GM21576 (cell line): ENCODE results near the gene P2RY11.

Source experiments
- ATAC-seq: cut with Tn5 transposase; IDR thresholded peaks from one replicate; pipeline ENCODE4 v1.9.1; 2021; ENCODE audit warnings: mild to moderate bottlenecking, moderate library complexity; ENCODE audit not compliant: unreplicated experiment

P2RY11 gene

GRCh38 chr19:10138879-10139795, 27.6 kb downstream of the P2RY11 start:
- ATAC-seq, result no peak

DNA sequence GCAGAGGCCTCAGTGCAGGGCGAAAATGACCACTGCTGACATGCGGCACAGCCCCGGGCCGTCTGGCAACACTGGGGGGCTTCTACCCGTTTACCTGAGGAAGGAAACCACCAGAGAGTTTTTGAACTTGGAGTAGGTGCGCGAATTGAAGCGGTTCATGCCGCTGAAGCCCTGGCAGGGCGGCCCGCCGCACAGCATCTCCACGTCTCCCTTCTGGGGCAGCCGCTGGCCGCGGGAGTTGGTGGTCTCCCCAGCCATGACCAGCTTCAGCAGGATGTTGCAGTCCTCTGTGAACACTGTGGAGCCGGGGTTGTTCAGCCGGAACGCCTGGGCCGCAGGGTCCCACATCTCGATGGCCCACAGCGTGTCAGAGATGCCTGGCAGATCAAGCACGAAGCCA, 28.5 kb downstream of the P2RY11 start:
- no peak for ATAC-seq

- no peak for ATAC-seq
Measured at GRCh38 chr19:10141479-10141878, 30.0 kb downstream of the P2RY11 start.

DNA sequence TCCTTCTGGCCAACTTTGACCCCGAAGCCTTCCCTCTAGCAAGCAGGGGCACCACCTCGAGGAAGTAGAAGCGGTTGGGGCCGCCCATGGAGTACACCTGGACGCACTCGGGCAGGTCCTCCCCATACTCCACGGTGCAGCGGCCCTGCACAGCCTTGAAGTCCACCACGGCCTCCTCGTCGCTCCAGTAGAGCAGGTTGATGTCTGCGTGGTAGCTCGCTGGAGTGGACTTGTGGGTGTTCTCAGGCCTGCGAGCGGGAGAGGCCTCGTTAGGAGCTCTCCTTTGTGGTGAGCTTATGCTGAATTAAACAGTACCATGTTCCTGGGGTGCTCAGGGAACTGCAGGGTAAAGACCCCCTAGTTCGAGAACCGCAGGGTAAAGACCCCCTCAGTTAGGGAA, 30.5 kb downstream of the P2RY11 start:
- no peak for ATAC-seq

DNA sequence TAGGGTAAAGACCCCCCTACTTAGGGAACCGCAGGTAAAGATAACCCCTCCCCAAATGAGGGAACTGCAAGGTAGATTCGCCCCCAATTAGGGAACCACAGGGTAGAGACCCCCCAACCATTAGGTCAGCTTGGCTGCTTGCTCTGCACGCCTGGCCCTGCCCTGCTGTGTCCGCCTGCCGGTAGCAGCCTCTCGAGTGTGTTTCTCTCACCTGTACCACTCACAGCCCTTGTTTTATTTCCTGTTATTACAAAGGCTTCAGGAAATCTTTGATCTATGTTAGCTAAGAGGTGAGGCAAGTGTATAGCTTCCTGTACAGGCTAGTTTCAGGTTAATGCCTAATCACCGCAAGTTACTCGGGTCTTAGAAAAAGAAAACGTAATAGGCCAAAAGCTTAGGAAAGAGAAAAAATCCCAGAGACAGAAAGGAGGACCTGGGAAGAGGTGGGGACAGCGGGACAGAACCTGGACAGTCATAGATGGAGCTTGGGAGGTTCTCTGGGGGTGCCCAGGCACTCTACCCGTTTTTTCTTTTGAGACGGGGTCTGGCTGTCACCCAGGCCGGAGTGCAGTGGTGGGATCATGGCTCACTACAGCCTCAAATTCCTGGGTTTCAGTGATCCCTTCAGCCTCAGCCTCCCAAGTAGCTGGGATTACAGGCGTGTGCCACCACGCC, 31.3 kb downstream of the P2RY11 start:
- ATAC-seq, result no peak

GRCh38 chr19:10143681-10144080, 32.2 kb downstream of the P2RY11 start:
- ATAC-seq, result no peak

DNA sequence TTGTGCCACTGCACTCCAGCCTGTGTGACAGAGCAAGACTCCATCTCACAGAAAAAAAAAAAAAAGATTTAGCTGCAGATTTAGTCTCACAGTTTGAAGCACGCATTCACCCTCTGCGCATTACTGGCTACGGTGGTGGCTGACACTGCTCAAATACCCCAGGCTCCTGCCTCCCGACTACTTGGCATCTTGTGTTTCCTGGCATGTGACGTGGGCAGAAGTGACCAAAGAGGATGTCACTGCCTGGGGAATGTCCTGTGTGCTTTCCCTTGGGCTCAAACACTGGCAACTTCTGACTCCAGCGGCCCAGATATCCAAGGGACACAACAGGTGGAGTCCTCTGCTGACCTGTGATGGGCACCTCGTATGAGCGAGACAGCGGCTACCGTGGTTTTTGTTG, 32.9 kb downstream of the P2RY11 start:
- no peak for ATAC-seq

GRCh38 chr19:10145031-10145430, 33.5 kb downstream of the P2RY11 start:
- no peak for ATAC-seq

DNA sequence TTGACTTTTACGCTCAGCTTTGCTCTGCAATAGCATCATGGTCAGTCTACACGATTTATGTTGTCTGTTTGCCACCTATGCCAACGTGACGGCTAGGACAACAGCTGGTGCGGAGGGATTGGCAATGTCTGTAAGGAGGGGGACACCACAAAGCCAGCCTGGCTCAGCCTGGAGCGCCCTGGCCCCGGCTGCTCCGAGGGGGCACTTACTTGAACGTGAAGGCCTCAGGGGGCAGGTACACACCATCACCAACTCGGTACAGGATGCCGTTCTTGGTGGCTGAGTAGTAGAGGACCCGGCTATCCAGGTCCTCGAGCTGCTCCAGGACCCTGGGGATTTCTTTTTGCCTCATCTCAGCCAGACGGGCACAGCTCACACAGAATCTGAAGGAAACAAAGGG, 34.6 kb downstream of the P2RY11 start:
- no peak for ATAC-seq

DNA sequence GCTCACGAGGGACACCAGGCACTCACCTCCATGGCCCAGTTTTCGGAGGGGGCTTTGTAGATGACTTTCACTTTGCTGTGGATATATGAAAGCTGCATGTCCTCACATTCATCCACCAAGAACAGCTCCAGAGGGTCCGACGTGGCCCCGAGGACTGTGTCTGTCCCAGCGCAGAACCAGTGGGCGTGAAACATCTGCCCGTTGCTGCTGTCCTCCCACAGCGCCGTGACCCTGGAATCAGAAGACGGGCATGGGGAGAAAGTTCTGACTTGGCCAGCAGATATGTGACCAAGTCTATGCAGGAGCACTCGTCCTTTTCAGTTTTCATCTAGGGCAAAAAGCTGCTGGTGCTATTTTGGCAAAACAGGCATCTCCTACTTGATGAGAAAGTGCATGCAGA, 37.9 kb downstream of the P2RY11 start:
- no peak for ATAC-seq

- no peak for ATAC-seq
Measured at GRCh38 chr19:10151521-10151920, 40.0 kb downstream of the P2RY11 start.

- ATAC-seq, result no peak
Measured at GRCh38 chr19:10152100-10152499, 40.6 kb downstream of the P2RY11 start.

GRCh38 chr19:10155839-10156238, 44.3 kb downstream of the P2RY11 start:
- ATAC-seq, result no peak

- no peak for ATAC-seq
Measured at GRCh38 chr19:10158071-10158470, 46.6 kb downstream of the P2RY11 start.

DNA sequence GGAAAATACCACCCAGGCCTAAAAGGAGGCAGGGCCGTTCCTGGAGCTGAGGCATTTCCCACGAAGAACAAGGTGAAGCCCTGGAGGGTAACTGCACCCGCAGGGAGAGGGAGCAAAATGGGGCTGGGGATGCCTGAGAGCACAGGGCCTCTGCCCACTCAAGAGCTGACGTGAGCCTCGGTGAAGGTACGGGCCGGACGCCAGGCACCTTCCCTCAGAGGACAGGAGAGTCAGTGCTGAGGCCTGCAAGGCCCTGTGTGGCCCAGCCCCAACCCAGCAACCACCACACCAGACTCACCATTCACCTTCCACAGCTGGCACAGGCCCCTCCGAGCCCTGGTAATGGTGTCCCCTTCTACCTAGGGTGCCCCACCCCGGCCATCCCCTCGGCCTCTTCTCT, 47.0 kb downstream of the P2RY11 start:
- no peak for ATAC-seq

- no peak for ATAC-seq
Measured at GRCh38 chr19:10159610-10160009, 48.1 kb downstream of the P2RY11 start.

DNA sequence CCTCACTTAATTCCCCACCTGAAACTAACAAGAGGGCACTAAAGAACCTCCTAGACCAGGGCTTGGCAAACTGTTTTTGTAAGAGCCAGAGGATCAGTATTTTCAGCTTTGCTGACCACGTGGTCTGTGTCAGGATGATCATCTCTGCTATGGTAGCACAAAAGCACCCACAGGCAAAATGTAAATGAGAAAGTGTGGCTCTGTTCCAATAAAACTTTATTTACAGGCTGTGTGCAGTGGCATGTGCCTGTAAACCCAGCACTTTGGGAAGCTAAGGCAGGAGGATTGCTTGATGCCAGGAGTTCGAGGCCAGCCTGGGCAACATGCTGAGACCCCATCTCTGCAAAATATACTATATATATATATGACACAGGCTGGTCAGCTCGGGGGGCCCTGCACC, 52.0 kb downstream of the P2RY11 start:
- no peak for ATAC-seq
